H1 (cell line): ENCODE data around the gene GIT1. TPM values are rescaled to one million over a fixed set of nuclear protein-coding genes. Genes with fewer than 3 reads are reported as not detected.

Experiments used
- CTCF ChIA-PET: fragments of 300-600 bp; sonication (Branson Sonifier 250); formaldehyde crosslinking; loops from one replicate; lab custom pipeline; 2021; ENCODE audit not compliant: partially characterized antibody; lab: Charles Lee
- POLR2A ChIA-PET: fragments of 300-600 bp; sonication (Branson Sonifier 250); formaldehyde crosslinking; loops from one replicate; lab custom pipeline; 2021; ENCODE audit warnings: inconsistent platforms; ENCODE audit not compliant: partially characterized antibody; lab: Charles Lee
- DNase-seq, 2 experiments: peaks; one replicate each; pipeline versions ENCODE4 v3.0.0 to v3.0.0-alpha.2; 2010 to 2022; ENCODE audit warnings: low spot score in 2 of 2, low read depth in 1 of 2, mixed read lengths in 1 of 2
- FAIRE-seq: peaks from 2 replicates; lab custom pipeline; 2011; peaks lifted over from hg19 to GRCh38; lab: Jason Lieb, UNC
- H2AFZ ChIP-seq: 2 replicates; pipeline ENCODE4 v1.8.1; 2012; ENCODE audit warnings: low read length, inconsistent platforms
- H2AK5ac ChIP-seq: 2 replicates; pipeline ENCODE4 v1.6.1; 2013; ENCODE audit warnings: low read depth, low read length
- H2BK120ac ChIP-seq: replicated peaks from 2 replicates; pipeline ENCODE3; 2013; ENCODE audit warnings: low read depth, low read length, inconsistent platforms
- H2BK12ac ChIP-seq: 2 replicates; pipeline ENCODE4 v1.6.1; 2013; ENCODE audit warnings: low read depth, low read length
- H2BK15ac ChIP-seq: 2 replicates; pipeline ENCODE4 v1.6.1; 2013; ENCODE audit warnings: low read length
- H2BK20ac ChIP-seq: 2 replicates; pipeline ENCODE4 v1.6.1; 2013; ENCODE audit warnings: low read length
- H2BK5ac ChIP-seq: 2 replicates; pipeline ENCODE4 v1.6.1; 2013; ENCODE audit warnings: low read depth, low read length
- H3K14ac ChIP-seq: 2 replicates; pipeline ENCODE4 v1.6.1; 2013; ENCODE audit warnings: inconsistent platforms; ENCODE audit not compliant: insufficient read length
- H3K18ac ChIP-seq: 2 replicates; pipeline ENCODE4 v1.6.1; 2013; ENCODE audit warnings: low read length; ENCODE audit errors: extremely low read depth
- H3K23ac ChIP-seq: 2 replicates; pipeline ENCODE4 v1.6.1; 2013; ENCODE audit warnings: inconsistent platforms; ENCODE audit not compliant: insufficient read length
- H3K23me2 ChIP-seq: 2 replicates; pipeline ENCODE4 v1.6.1; 2013; ENCODE audit warnings: low read depth, low read length
- H3K27ac ChIP-seq: 2 replicates; pipeline ENCODE4 v1.6.1; 2011; ENCODE audit warnings: low read depth, low read length, inconsistent platforms
- H3K27me3 ChIP-seq, 4 experiments: replicated peaks in 1 of 4; 1 replicate in 1 of 4; 2 replicates in 3 of 4; pipeline versions ENCODE4 v1.6.1 to v1.8.1; 2011 to 2013; ENCODE audit warnings: low read length in 3 of 4, mild to moderate bottlenecking in 3 of 4, inconsistent platforms in 2 of 4, mixed read lengths in 2 of 4, moderate library complexity in 1 of 4; ENCODE audit not compliant: control insufficient read depth in 3 of 4, insufficient read depth in 3 of 4; ENCODE audit errors: extremely low read depth in 1 of 4
- H3K36me3 ChIP-seq, 4 experiments: 2 replicates each; pipeline versions ENCODE4 v1.6.1 to v1.8.1; 2011 to 2013; ENCODE audit warnings: mild to moderate bottlenecking in 4 of 4, low read length in 3 of 4, moderate library complexity in 2 of 4, control low read depth in 1 of 4, inconsistent platforms in 1 of 4; ENCODE audit not compliant: insufficient read depth in 4 of 4, control insufficient read depth in 2 of 4
- H3K4ac ChIP-seq: replicated peaks from 2 replicates; pipeline ENCODE3; 2013; ENCODE audit warnings: low read length, low read depth, mixed read lengths, inconsistent platforms; ENCODE audit not compliant: insufficient read length
- H3K4me1 ChIP-seq, 4 experiments: replicated peaks in 1 of 4; 1 replicate in 1 of 4; 2 replicates in 3 of 4; pipeline versions ENCODE4 v1.6.1 to v1.8.1; 2011 to 2013; ENCODE audit warnings: low read length in 3 of 4, inconsistent platforms in 2 of 4, mixed read lengths in 1 of 4; ENCODE audit not compliant: insufficient read depth in 4 of 4, control insufficient read depth in 3 of 4
- H3K4me2 ChIP-seq, 2 experiments: 2 replicates each; pipeline versions ENCODE4 v1.6.1 to v1.8.1; 2011 to 2013; ENCODE audit warnings: low read depth in 2 of 2, low read length in 2 of 2, control low read depth in 1 of 2, inconsistent platforms in 1 of 2, mild to moderate bottlenecking in 1 of 2; ENCODE audit not compliant: insufficient read depth in 1 of 2
- H3K4me3 ChIP-seq, 4 experiments: fragments of 200-600, 300-600 bp in 1 of 4; sonication (generic), shearing (Covaris generic), sonication (Bioruptor Twin) in 1 of 4; 2 replicates each; pipeline versions ENCODE4 v1.5.1 to v1.8.1; 2011 to 2016; ENCODE audit warnings: low read length in 4 of 4, low read depth in 3 of 4, control low read depth in 2 of 4, inconsistent platforms in 2 of 4, mild to moderate bottlenecking in 2 of 4, mixed read lengths in 1 of 4, moderate library complexity in 1 of 4; ENCODE audit not compliant: insufficient read depth in 2 of 4; ENCODE audit errors: extremely low read depth in 1 of 4
- H3K56ac ChIP-seq: replicated peaks from 2 replicates; pipeline ENCODE3; 2013; ENCODE audit warnings: low read depth, mild to moderate bottlenecking, mixed read lengths, low read length, inconsistent platforms; ENCODE audit not compliant: insufficient read length
- H3K79me1 ChIP-seq: 2 replicates; pipeline ENCODE4 v1.6.1; 2013; ENCODE audit warnings: low read depth, low read length, control low read depth
- H3K79me2 ChIP-seq, 2 experiments: 2 replicates each; pipeline versions ENCODE4 v1.6.1 to v1.8.1; 2012 to 2013; ENCODE audit warnings: low read length in 2 of 2, mild to moderate bottlenecking in 2 of 2, inconsistent platforms in 1 of 2; ENCODE audit not compliant: insufficient read depth in 2 of 2, control insufficient read depth in 1 of 2
- H3K9ac ChIP-seq, 4 experiments: replicated peaks in 1 of 4; 1 replicate in 1 of 4; 2 replicates in 3 of 4; pipeline versions ENCODE4 v1.6.1 to v1.8.1; 2011 to 2013; ENCODE audit warnings: low read depth in 3 of 4, low read length in 3 of 4, control low read depth in 2 of 4, mild to moderate bottlenecking in 2 of 4, moderate library complexity in 2 of 4, inconsistent platforms in 1 of 4; ENCODE audit errors: extremely low read depth in 1 of 4
- H3K9me3 ChIP-seq, 2 experiments: 2 replicates each; pipeline versions ENCODE4 v1.6.1 to v1.8.1; 2012 to 2013; ENCODE audit warnings: mild to moderate bottlenecking in 2 of 2, moderate library complexity in 2 of 2, control low read depth in 1 of 2, inconsistent platforms in 1 of 2, low read depth in 1 of 2, low read length in 1 of 2, mixed read lengths in 1 of 2; ENCODE audit not compliant: insufficient read depth in 2 of 2
- H4K20me1 ChIP-seq, 2 experiments: replicated peaks in 1 of 2; 2 replicates each; pipeline versions ENCODE3 to v1.8.1; 2011 to 2013; ENCODE audit warnings: inconsistent platforms in 2 of 2, low read length in 2 of 2, mild to moderate bottlenecking in 1 of 2; ENCODE audit not compliant: insufficient read depth in 2 of 2, control insufficient read depth in 1 of 2
- H4K5ac ChIP-seq: 2 replicates; pipeline ENCODE4 v1.6.1; 2013; ENCODE audit warnings: low read length, low read depth, mixed read lengths, inconsistent platforms; ENCODE audit not compliant: insufficient read length
- H4K8ac ChIP-seq: 2 replicates; pipeline ENCODE4 v1.8.0; 2013; ENCODE audit warnings: mild to moderate bottlenecking, moderate library complexity, low read length, inconsistent platforms; ENCODE audit not compliant: insufficient read depth; ENCODE audit errors: extremely low read depth
- H4K91ac ChIP-seq: replicated peaks from 2 replicates; pipeline ENCODE3; 2013; ENCODE audit warnings: low read length, mixed read lengths, inconsistent platforms; ENCODE audit not compliant: insufficient read length
- CEBPB ChIP-seq: IDR thresholded peaks from 2 replicates; pipeline ENCODE4 v1.6.1; 2012; ENCODE audit warnings: low read depth, low read length
- CREB1 ChIP-seq: IDR thresholded peaks from 2 replicates; pipeline ENCODE4 v1.6.1; 2012; ENCODE audit warnings: inconsistent platforms
- FOSL1 ChIP-seq: IDR thresholded peaks from 2 replicates; pipeline ENCODE4 v1.6.1; 2011; ENCODE audit warnings: mild to moderate bottlenecking, low read depth, low read length, moderate library complexity; ENCODE audit not compliant: insufficient read depth
- HDAC6 ChIP-seq: IDR thresholded peaks from one replicate; pipeline ENCODE4 v1.7.1; 2012; ENCODE audit warnings: low read depth, mild to moderate bottlenecking, inconsistent platforms, low read length, moderate library complexity
- SAP30 ChIP-seq: fragments of 300-600 bp; sonication (generic); IDR thresholded peaks from 2 replicates; pipeline ENCODE4 v1.7.1; 2012; ENCODE audit warnings: low read length, moderate library complexity, mild to moderate bottlenecking, inconsistent platforms; ENCODE audit not compliant: insufficient read depth, insufficient replicate concordance
- WGBS, 2 experiments: shearing (Covaris generic) in 1 of 2; methylation state at CpG; one replicate each; pipeline versions ENCODE4 v1.1.6 to v1.1.7; 2013 to 2015; ENCODE audit warnings: low lambda C conversion rate in 2 of 2, mixed read lengths in 2 of 2, inconsistent platforms in 1 of 2, low coverage in 1 of 2, missing lambda C conversion rate in 1 of 2; ENCODE audit not compliant: insufficient replicate concordance in 2 of 2, insufficient coverage in 1 of 2, insufficient read length in 1 of 2; ENCODE audit errors: extremely low coverage in 1 of 2, missing lambda C conversion rate in 1 of 2; 5-methylcytosine and 5-hydroxymethylcytosine counted together
- polyA plus RNA-seq, 7 experiments: library from polyadenylated mRNA; depleted of rRNA in 3 of 7; stranded (reverse) in 5 of 7; unstranded in 2 of 7; fragments of >200 nt in 5 of 7; fragments of 200-250 nt in 2 of 7; gene quantifications; 1 replicate in 5 of 7; 2 replicates in 1 of 7; 4 replicates in 1 of 7; pipeline versions ENCODE4 v1.2.1 to v1.2.3, GENCODE V29; 2011 to 2013; ENCODE audit warnings: missing spikeins in 2 of 7, mixed read lengths in 2 of 7
- total RNA-seq: library from RNA; stranded (reverse); fragmentation: NEBNext Ultra II Directional; extraction: Animal tissue kit (Norgen Biotek cat#: 25700); gene quantifications from 2 replicates; pipeline ENCODE4 v1.2.1, GENCODE V29; 2021
- TF ChIP-seq, protein P1 (sequence below): IDR thresholded peaks from 2 replicates; pipeline ENCODE4 v1.6.1; 2012; ENCODE audit warnings: low read length, inconsistent platforms
- TF ChIP-seq, protein P2 (sequence below), 3 experiments: IDR thresholded peaks; 1 replicate in 2 of 3; 2 replicates in 1 of 3; pipeline versions ENCODE4 v1.5.1 to v1.6.1; 2011; ENCODE audit warnings: low read length in 3 of 3, mild to moderate bottlenecking in 3 of 3, inconsistent platforms in 2 of 3, low read depth in 1 of 3, moderate library complexity in 1 of 3; ENCODE audit not compliant: insufficient read depth in 1 of 3; ENCODE audit errors: control extremely low read depth in 1 of 3

Gene GIT1
- total and polyA plus RNA-seq, 2 of the 8 experiments (the other 6 are each of a cell fraction or from before 2014, with no cell fraction given), result 62.4 to 63.0 TPM

DNA sequence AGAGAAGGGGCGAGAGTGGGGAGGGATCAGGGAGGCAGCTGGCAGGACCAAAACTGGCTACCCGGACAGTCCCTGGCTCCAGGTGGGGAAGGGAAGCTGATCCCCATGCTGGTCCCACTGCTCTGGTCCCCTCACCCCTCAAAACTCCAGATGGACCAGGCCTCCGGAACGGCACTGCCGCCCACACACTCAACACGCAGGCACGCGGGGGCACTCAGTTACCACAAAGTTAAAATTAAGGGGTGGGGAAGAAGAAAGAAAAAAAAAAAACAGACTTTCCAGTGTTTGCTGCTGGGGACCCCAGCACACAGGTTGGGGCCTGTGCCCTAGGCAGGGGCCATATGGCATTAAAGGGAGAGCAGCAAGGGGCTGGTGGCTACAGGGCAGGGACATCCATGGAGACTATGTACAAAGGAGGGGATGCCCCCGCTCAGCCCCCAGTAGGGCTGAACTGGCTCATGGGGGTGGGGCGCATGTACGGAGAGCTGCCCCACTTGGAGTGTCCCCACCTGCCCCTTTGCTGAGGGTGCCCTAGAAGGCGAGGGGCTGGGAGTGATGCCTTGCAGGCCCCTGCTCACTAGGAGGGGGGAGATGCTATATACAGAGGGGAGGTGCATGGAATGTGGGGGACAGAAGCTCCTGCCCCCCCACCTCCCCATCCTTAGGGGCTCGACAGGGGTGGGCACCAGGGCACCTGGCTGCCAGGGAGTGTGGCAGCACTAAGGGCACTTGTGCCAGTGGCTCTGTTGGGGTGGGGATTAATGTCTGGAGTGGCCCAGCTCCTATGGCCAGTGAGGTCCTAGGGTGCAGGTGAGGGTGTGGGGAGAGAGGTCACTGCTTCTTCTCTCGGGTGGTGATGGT lies 15.3 kb downstream of the GIT1 start:
- Histone ChIP-seq H3K4me1 (peaks cover 0 to 6% (median 3%) of the 10 kb centered on the region in 4 experiments; a peak in 5 of 7 replicates), H4K5ac (no peak overlapping the region), H3K56ac (no peak overlapping the region), H3K23ac (no peak overlapping the region), H3K36me3 (peaks cover 9 to 27% (median 15%) of the 10 kb centered on the region in 4 experiments; a peak in 6 of 8 replicates), H3K9me3 (no peaks in the 10 kb centered on the region), H3K79me2 (no peaks in the 10 kb centered on the region), H4K91ac (no peak overlapping the region), H2AFZ (no peak overlapping the region), H2BK20ac (no peak overlapping the region), H2BK12ac (no peak overlapping the region), H3K79me1 (no peaks in the 10 kb centered on the region), H3K27ac (no peak overlapping the region), H3K27me3 (peaks cover 0 to 11% (median 5%) of the 10 kb centered on the region in 4 experiments; a peak in 4 of 7 replicates), H2AK5ac (no peak overlapping the region), H3K4me2 (no peak overlapping the region), H3K4ac (no peak overlapping the region), H4K20me1 (peaks cover 1 to 3% of the 10 kb centered on the region in 2 experiments), H3K9ac (no peak overlapping the region), H3K18ac (no peak overlapping the region), H2BK5ac (no peak overlapping the region), H4K8ac (peak overlapping the region; percentile 78; the same call in 1 of the 2 replicates), H2BK15ac (no peak overlapping the region), H3K14ac (no peak overlapping the region), H2BK120ac (no peak overlapping the region), H3K4me3 (no peak overlapping the region), H3K23me2 (peaks cover 1% of the 10 kb centered on the region)
- DNase-seq, result no peak
- FAIRE-seq, result no peak
- WGBS, 2 experiments, result 86% methylated on average over 13 of the region's 14 CpGs; no CpG with 5 or more reads in 1 of the 2 experiments
- POLR2A ChIA-PET, result interaction anchor here (0.8 to 2.7 kb wide), 10 partner anchors 7 to 280 kb away, joined by 3 to 8 read pairs (median 3); partner anchors contain the start of genes ABHD15 and NUFIP2
- CTCF ChIA-PET, result interaction anchor here (0.6 to 15.3 kb wide), 17 partner anchors 9 to 352 kb away, joined by 3 to 193 read pairs (median 5); partner anchors contain the start of genes ANKRD13B and CORO6
- TF ChIP-seq, protein P1, sequence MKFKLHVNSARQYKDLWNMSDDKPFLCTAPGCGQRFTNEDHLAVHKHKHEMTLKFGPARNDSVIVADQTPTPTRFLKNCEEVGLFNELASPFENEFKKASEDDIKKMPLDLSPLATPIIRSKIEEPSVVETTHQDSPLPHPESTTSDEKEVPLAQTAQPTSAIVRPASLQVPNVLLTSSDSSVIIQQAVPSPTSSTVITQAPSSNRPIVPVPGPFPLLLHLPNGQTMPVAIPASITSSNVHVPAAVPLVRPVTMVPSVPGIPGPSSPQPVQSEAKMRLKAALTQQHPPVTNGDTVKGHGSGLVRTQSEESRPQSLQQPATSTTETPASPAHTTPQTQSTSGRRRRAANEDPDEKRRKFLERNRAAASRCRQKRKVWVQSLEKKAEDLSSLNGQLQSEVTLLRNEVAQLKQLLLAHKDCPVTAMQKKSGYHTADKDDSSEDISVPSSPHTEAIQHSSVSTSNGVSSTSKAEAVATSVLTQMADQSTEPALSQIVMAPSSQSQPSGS, result no peak
- TF ChIP-seq, protein P2, sequence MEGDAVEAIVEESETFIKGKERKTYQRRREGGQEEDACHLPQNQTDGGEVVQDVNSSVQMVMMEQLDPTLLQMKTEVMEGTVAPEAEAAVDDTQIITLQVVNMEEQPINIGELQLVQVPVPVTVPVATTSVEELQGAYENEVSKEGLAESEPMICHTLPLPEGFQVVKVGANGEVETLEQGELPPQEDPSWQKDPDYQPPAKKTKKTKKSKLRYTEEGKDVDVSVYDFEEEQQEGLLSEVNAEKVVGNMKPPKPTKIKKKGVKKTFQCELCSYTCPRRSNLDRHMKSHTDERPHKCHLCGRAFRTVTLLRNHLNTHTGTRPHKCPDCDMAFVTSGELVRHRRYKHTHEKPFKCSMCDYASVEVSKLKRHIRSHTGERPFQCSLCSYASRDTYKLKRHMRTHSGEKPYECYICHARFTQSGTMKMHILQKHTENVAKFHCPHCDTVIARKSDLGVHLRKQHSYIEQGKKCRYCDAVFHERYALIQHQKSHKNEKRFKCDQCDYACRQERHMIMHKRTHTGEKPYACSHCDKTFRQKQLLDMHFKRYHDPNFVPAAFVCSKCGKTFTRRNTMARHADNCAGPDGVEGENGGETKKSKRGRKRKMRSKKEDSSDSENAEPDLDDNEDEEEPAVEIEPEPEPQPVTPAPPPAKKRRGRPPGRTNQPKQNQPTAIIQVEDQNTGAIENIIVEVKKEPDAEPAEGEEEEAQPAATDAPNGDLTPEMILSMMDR (IDR thresholded peaks at IDR 0.05; ENCODE audit: control extremely low read depth in 1 of 3, insufficient read depth in 1 of 3, low read depth in 1 of 3, low read length in 3 of 3), result no peak
- no peak for TF ChIP-seq CEBPB
- TF ChIP-seq HDAC6, result no peak
- TF ChIP-seq CREB1, result no peak
- TF ChIP-seq FOSL1, result no peak
- TF ChIP-seq SAP30, result no peak
